NCI-H2227 (cell line): ENCODE results near the gene RAB38.

Source experiments
- DNase-seq: peaks from one replicate; lab custom pipeline; 2025; ENCODE audit not compliant: unreplicated experiment; lab: John Stamatoyannopoulos, UW

Gene RAB38

DNA sequence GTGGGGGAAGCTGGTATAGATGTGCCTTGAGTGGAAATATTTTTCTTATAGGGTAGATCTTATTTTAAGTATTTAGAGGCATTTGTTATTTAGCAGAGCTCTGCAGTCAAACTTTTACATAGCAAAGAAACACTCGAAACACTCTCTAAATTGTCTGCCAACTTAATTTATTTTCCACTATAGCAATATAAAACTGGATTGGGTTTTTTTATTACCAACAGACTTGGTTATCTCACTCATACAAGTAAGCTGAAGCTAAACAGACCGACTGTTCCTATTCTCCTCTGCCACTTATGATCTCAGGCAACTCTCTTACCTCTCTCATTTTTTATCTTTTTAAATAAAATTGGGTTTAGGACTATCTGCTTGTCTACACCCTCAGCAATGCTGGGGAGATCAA lies 4.6 kb downstream of the RAB38 start:
- DNase-seq: no peak

GRCh38 chr11:88169881-88170280 lies 5.4 kb downstream of the RAB38 start:
- no peak for DNase-seq

GRCh38 chr11:88169471-88169870 lies 5.8 kb downstream of the RAB38 start:
- no peak for DNase-seq

DNA sequence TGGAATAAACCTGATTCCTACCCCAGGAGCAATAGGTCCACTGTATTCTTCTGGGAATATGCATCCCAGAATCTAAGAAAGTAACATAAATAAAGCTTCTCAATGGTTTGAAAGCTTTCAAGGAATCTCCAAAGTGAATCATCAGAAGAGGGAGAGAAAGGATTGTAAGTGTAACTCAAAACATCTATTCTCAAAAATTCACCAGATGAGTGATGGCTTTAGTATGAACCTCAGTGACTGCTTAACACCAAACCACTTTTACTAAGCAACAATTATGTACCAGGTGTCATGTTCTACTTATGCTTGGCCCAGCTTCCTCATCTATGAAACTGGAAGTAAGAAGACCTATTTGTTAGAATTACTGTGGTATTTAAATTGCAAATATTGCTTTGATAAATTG lies 7.4 kb downstream of the RAB38 start:
- no peak for DNase-seq

DNA sequence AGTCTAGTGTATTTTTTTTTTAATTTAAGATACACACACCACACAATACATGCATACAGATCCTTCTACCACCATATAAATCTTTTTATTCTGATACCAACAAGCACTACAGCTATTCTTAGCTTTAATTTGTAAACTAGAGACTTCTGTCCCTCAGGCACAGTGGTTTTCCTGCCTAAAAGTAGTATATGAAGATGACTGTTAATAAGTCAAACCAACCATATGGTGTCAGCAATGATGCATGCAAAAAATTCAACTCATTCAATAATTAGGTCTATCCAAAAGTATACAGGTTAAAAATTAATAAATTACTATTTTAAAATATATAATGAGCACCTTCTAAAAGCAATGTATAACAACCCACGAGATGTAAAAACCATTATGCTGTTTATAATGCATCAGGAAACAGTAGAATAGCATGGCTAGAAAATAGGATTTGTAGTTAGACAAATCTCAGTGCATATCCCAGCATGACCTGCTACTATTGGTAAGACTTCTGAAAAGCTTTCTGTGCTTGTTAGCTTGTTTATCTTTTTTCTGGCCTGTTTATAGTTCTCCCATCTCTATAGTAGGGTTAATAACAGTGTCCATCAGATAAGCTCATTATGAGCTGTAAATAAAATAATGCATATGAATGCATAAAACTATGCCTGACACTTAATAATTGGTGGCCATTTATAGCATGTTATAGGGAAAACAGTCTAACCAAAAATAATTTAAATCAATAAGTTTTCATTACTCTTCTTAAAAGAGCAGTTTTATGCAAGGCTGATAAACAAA lies 10.2 kb downstream of the RAB38 start:
- no peak for DNase-seq

DNA sequence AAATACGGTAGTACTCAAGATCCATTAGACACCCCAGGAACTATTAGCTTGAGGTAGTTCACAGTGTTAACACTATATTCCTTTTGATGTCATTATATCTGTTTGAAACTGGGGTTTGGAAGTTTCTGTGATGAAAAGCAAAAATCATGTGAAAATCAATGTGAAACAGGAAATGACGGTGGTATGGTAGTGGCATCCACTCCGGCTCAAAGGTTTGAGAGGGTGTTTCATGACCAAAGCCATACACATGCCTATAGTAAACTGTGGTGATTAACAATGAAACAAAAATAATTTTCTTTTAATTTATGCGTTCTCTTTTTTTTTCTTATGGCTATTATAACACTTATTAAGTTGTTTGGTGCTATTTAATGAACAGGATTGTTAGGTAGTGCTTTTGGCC lies 10.9 kb downstream of the RAB38 start:
- no peak for DNase-seq

- no peak for DNase-seq
Measured at GRCh38 chr11:88158081-88158480, 17.2 kb downstream of the RAB38 start.

- no peak for DNase-seq
Measured at GRCh38 chr11:88157370-88157769, 17.9 kb downstream of the RAB38 start.

DNA sequence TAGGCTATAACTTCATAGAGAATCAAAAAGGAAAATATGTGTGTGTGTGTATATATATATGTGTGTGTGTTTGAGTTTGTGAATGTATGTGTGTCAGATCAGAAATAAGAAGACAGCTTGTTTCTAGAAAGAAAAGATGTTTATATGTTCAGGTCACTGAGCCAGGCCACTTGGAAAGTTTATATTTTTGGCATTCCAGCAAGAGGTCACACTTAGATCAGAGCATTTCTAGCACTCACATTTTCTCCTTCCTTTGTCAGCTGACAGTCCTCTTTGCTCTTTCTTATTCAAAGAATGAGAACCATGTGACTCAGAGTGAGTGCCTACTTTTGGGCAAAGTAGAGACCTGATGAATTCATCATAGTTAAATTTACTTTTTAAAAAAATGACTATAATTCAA lies 22.9 kb downstream of the RAB38 start:
- DNase-seq: no peak

GRCh38 chr11:88151709-88152265 lies 23.5 kb downstream of the RAB38 start:
- DNase-seq: no peak

- no peak for DNase-seq
Measured at GRCh38 chr11:88146106-88146505, 29.1 kb downstream of the RAB38 start.

- no peak for DNase-seq
Measured at GRCh38 chr11:88139865-88140264, 35.4 kb downstream of the RAB38 start.

GRCh38 chr11:88131764-88132470 lies 43.3 kb downstream of the RAB38 start:
- DNase-seq: no peak

DNA sequence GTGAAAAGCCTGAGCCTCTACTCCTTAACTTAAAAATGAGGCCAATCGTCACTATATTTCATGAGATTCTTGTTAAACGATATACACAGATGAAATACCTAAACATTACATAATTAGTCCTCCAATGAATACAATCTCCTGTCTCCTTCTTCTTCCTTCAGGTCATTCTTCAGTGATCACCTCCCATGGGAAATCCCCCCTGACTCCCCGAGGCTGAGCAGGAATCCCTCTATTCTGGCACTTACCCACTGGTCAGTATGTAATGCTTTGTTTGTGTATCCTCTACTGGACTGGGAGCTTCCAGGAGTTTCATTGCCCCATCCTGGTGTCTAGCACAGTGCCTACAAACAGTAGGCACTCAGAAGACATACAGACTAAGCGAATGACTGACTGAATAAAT lies 52.3 kb downstream of the RAB38 start:
- DNase-seq: no peak

GRCh38 chr11:88119561-88119960 lies 55.7 kb downstream of the RAB38 start:
- DNase-seq: no peak

DNA sequence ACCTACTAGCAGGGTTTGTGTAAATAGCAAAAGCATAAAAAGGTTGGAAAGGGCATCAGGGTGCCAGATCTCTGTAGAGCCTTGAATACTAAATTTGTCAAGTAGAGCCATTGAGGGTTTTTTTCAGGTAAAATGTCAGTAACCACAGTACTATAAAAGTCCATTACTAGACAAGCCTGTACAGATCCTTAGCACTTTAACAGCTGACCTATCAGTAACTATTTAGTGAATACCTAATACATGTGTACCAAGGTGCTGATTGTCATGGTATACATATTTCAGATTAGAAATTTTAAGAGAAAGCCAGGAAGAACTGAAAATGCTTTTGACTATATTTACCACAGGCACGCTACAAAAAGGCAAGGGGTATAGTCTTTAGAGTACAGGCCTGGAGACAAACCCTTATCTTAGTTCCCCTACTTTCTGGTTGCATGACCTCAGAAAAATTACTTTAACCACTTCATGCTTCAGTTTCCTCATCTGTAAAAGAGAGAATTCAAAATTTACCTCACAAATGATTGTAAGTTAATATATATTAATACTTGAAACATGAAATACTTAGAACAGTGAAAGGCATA lies 57.9 kb downstream of the RAB38 start:
- no peak for DNase-seq

DNA sequence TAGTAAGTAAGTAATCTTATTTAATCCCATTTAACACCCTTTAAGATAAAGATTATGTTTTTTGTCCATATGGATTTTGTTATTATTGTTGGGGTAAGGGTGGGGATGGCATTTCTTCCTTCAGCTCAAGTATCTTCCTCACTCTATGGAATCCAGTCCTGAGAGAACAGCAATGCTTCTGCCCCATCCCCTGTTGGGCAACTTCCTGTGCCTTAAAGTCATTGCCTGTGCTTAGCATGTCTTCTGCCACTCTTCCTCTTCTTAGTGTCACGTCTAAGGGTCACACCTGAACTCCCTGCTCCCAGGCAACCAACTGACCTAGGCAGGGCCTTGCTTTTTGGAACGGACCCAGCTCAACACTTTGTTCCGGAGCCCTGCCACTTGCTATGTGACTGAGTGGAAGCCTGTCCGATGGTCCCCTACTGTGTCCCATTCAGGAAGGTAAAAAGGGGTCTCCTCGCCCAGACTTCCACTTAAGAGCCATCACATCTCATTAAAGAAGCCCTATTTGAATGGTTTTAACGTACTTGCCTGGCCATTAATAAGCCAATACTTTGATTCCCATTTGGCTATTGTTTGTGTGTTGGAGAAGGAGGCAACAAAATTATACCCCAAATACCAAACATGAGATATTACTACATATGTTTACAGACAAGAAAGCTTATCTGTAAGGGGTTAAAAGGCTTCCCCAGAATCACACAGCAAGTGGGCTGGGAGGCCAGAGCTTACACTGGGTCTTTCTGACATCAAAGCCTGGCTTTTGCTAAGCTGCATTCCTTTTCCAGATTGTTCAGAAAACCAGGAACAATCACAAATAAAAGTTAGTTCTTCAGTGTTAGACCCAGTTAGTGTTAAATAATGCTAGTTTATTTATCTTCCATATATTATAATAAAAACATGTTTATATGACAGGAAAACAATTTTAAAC lies 59.2 kb downstream of the RAB38 start:
- DNase-seq: no peak

- no peak for DNase-seq
Measured at GRCh38 chr11:88114486-88115045, 60.7 kb downstream of the RAB38 start.

DNA sequence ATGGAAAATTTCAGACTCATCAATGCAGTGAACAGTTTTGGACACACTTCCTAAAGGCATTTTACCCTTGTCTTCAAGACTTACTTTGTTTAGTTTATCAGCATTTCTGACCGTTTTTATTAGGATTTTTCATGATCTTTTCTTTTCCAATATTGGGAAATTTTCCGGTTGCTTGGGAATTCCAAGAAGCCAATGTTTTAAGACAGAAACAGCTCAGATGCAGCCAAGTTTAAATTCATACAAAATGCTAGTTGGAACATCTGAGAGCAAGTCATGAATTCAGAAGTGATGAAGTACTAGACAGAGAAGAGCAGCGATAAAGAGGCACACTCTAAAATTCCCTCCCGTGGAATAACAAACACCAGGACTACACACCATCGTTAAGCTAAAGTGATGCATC lies 68.6 kb downstream of the RAB38 start:
- no peak for DNase-seq

GRCh38 chr11:88105951-88106350 lies 69.3 kb downstream of the RAB38 start:
- no peak for DNase-seq

- DNase-seq: no peak
Measured at GRCh38 chr11:88105526-88105925, 69.7 kb downstream of the RAB38 start.
